NCI-H1930 (cell line): ENCODE data around the gene OTOP1.
"Not testable (repeated sequence)": the region's sequence is repeated elsewhere in the genome, so short reads cannot be mapped to it uniquely, and the experiment has no call there.

Experiments
- DNase-seq, 2 experiments: peaks; one replicate each; lab custom pipeline; 2025; lab: John Stamatoyannopoulos, UW

OTOP1 gene

GRCh38 chr4:4226606-4227438, at the start of gene OTOP1:
TSS of gene OTOP1 (minus strand) at chr4:4226929. CDS start at chr4:4226864, 65 bp downstream.
- no peak for DNase-seq

- no peak for DNase-seq
Measured at GRCh38 chr4:4274226-4274625, 47.5 kb upstream of the OTOP1 start.

- DNase-seq: no peak
Measured at GRCh38 chr4:4271912-4272311, 45.2 kb upstream of the OTOP1 start.

GRCh38 chr4:4270529-4270928, 43.8 kb upstream of the OTOP1 start:
- DNase-seq: no peak

GRCh38 chr4:4269856-4270255, 43.1 kb upstream of the OTOP1 start:
- DNase-seq: no peak

- DNase-seq: no peak
Measured at GRCh38 chr4:4269331-4269731, 42.6 kb upstream of the OTOP1 start.

GRCh38 chr4:4268776-4269175, 42.0 kb upstream of the OTOP1 start:
- no peak for DNase-seq

GRCh38 chr4:4267981-4268380, 41.3 kb upstream of the OTOP1 start:
- DNase-seq: no peak

GRCh38 chr4:4260185-4260751, 33.5 kb upstream of the OTOP1 start:
- DNase-seq: no peak

GRCh38 chr4:4259484-4260100, 32.9 kb upstream of the OTOP1 start:
- DNase-seq: no peak

GRCh38 chr4:4257705-4258104, 31.0 kb upstream of the OTOP1 start:
- not testable (repeated sequence) for DNase-seq

- no peak for DNase-seq
Measured at GRCh38 chr4:4256799-4257198, 30.1 kb upstream of the OTOP1 start.

GRCh38 chr4:4254666-4255065, 27.9 kb upstream of the OTOP1 start:
- no peak for DNase-seq

- DNase-seq: no peak
Measured at GRCh38 chr4:4254199-4254598, 27.5 kb upstream of the OTOP1 start.

- DNase-seq: no peak
Measured at GRCh38 chr4:4249866-4250265, 23.1 kb upstream of the OTOP1 start.

- not testable (repeated sequence) for DNase-seq
Measured at GRCh38 chr4:4249342-4249741, 22.6 kb upstream of the OTOP1 start.

- no peak for DNase-seq
Measured at GRCh38 chr4:4248885-4249203, 22.1 kb upstream of the OTOP1 start.

- peak; percentile 80 to 91 for DNase-seq
Measured at GRCh38 chr4:4248029-4248884, 21.5 kb upstream of the OTOP1 start, which contains the start of gene TMEM128. TSS of gene TMEM128 (minus strand) at chr4:4248223. CDS start at chr4:4248202, 21 bp downstream.

- no peak for DNase-seq
Measured at GRCh38 chr4:4247696-4248028, 20.9 kb upstream of the OTOP1 start.

GRCh38 chr4:4245172-4245571, 18.4 kb upstream of the OTOP1 start:
- no peak for DNase-seq

- DNase-seq: not testable (repeated sequence)
Measured at GRCh38 chr4:4239551-4239950, 12.8 kb upstream of the OTOP1 start.

- DNase-seq: no peak
Measured at GRCh38 chr4:4233610-4234009, 6.9 kb upstream of the OTOP1 start.

GRCh38 chr4:4228356-4228668, 1.6 kb upstream of the OTOP1 start:
- DNase-seq: no peak
